Stomach (tissue), 4 donors: ENCODE results near the gene ZNF33B.

Experiments
- CTCF ChIP-seq, 7 experiments: fragments of 450-650 bp in 4 of 7; fragments of 200-600 bp in 3 of 7; sonication (generic) in 3 of 7; IDR thresholded peaks; one replicate each; pipeline ENCODE4 v1.5.1; 2016 to 2019; ENCODE audit warnings: antibody characterized with exemption in 7 of 7, control low read depth in 2 of 7, mild to moderate bottlenecking in 1 of 7
- EP300 ChIP-seq: sonication (generic); formaldehyde crosslinking; IDR thresholded peaks from one replicate; pipeline ENCODE4 v1.6.1; 2017; ENCODE audit warnings: antibody characterized with exemption
- POLR2A ChIP-seq, 4 donors: fragments of 450-650 bp; IDR thresholded peaks; one replicate each; pipeline ENCODE4 v1.6.1; 2016; ENCODE audit warnings: antibody characterized with exemption in 4 of 4, control low read depth in 2 of 4, mild to moderate bottlenecking in 1 of 4, moderate library complexity in 1 of 4
- POLR2AphosphoS5 ChIP-seq, 3 donors: sonication (generic); formaldehyde crosslinking; IDR thresholded peaks; one replicate each; pipeline ENCODE4 v1.6.1; 2016; ENCODE audit warnings: antibody characterized with exemption in 3 of 3

- TF ChIP-seq CTCF (IDR thresholded peaks at IDR 0.05) (no peak), POLR2A (IDR thresholded peaks at IDR 0.05) (no peak), POLR2AphosphoS5 (IDR thresholded peaks at IDR 0.05) (no peak), EP300 (no peak)
Observed at GRCh38 chr10:42576338-42576737, 62.0 kb downstream of the ZNF33B start.
